GM12892 (cell line): ENCODE results near the gene ZC3H7B.
"Not testable (repeated sequence)": the region's sequence is repeated elsewhere in the genome, so short reads cannot be mapped to it uniquely, and the experiment has no call there.

Source experiments
- DNase-seq: peaks from one replicate; pipeline ENCODE4 v3.0.0; 2011; ENCODE audit not compliant: insufficient read length
- FAIRE-seq: peaks from 2 replicates; lab custom pipeline; 2011; peaks lifted over from hg19 to GRCh38; lab: Jason Lieb, UNC
- POLR2A ChIP-seq: IDR thresholded peaks from 2 replicates; pipeline ENCODE4 v1.6.1; 2011; ENCODE audit warnings: low read depth, low read length, control low read depth
- POLR2AphosphoS5 ChIP-seq: IDR thresholded peaks from 2 replicates; pipeline ENCODE4 v1.6.1; 2011; ENCODE audit warnings: low read depth, low read length, control low read depth
- TAF1 ChIP-seq: IDR thresholded peaks from 2 replicates; pipeline ENCODE4 v1.6.1; 2011; ENCODE audit warnings: low read depth, mild to moderate bottlenecking, control low read depth, low read length, borderline replicate concordance

The ZC3H7B gene

GRCh38 chr22:41289671-41290070 lies 11.7 kb upstream of the ZC3H7B start:
- FAIRE-seq = no peak
- TF ChIP-seq TAF1 (no peak), POLR2A (no peak), POLR2AphosphoS5 (no peak)
- no peak for DNase-seq

- DNase-seq (no peak), FAIRE-seq (no peak)
- TF ChIP-seq TAF1 (no peak), POLR2AphosphoS5 (no peak), POLR2A (no peak)
Measured at GRCh38 chr22:41290262-41291221, 10.8 kb upstream of the ZC3H7B start.

DNA sequence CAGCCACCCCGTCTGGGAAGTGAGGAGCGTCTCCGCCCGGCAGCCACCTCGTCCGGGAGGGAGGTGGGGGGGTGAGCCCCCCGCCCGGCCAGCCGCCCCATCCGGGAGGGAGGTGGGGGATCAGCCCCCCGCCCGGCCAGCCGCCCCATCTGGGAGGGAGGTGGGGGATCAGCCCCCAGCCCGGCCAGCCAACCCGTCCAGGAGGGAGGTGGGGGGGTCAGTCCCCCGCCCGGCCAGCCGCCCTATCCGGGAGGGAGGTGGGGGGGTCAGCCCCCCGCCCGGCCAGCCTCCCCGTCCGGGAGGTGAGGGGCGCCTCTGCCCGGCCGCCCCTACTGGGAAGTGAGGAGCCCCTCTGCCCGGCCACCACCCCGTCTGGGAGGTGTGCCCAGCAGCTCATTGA lies 6.5 kb upstream of the ZC3H7B start:
- not testable (repeated sequence) for FAIRE-seq, DNase-seq

- no peak for DNase-seq
- no peak for FAIRE-seq
- TF ChIP-seq TAF1 (no peak), POLR2AphosphoS5 (no peak), POLR2A (no peak)
Measured at GRCh38 chr22:41296826-41297667, 4.3 kb upstream of the ZC3H7B start.

DNA sequence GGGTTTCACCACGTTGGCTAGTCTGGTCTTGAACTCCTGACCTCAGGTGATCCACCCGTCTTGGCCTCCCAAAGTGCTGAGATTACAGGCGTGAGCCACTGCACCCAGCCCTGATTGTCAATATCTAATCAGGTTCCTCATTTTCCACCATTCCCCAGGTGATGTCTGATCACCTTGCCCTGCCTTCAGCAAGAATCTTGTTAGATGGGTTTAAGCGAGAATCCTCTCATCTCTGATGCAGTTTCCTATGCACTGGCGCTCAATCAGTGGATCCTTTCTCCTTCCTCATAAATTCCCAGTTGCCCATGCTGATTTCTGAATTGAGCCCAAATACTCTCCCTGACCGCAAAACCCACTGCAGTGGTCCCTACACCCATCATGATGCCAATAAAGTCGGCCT lies 664 bp upstream of the ZC3H7B start:
- DNase-seq (no peak), FAIRE-seq (no peak)

GRCh38 chr22:41302021-41302767 lies 869 bp downstream of the ZC3H7B start:
- FAIRE-seq (no peak), DNase-seq (no peak)
- TF ChIP-seq POLR2A (no peak), TAF1 (no peak), POLR2AphosphoS5 (no peak)

More for the DNA sequence above, 664 bp upstream of the ZC3H7B start:
- TF ChIP-seq TAF1 (no peak), POLR2AphosphoS5 (no peak), POLR2A (no peak)

DNA sequence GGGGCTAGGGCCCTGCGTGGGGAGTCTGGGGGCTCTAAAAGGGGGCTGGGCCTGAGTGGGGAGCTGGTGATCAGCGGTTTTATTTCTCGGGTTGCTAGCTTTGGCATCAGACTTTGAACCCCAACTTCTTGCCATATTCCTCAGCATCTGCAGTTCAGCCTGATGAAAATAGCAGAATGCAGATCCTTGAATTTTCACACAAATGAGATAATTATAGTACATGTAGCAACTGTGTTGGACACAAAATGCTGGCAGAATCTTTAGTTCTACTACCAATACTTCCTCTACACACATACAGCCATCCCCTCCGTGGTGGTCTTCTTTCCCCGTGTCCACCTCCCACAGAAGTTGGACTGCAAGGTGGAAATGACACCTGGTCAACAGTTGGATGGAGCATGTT lies 1.5 kb downstream of the ZC3H7B start:
- TF ChIP-seq POLR2AphosphoS5 (no peak), POLR2A (no peak), TAF1 (no peak)
- no peak for FAIRE-seq
- DNase-seq = no peak

- no peak for FAIRE-seq
- TF ChIP-seq TAF1 (no peak), POLR2AphosphoS5 (no peak), POLR2A (no peak)
- no peak for DNase-seq
Measured at GRCh38 chr22:41305646-41306045, 4.3 kb downstream of the ZC3H7B start.

DNA sequence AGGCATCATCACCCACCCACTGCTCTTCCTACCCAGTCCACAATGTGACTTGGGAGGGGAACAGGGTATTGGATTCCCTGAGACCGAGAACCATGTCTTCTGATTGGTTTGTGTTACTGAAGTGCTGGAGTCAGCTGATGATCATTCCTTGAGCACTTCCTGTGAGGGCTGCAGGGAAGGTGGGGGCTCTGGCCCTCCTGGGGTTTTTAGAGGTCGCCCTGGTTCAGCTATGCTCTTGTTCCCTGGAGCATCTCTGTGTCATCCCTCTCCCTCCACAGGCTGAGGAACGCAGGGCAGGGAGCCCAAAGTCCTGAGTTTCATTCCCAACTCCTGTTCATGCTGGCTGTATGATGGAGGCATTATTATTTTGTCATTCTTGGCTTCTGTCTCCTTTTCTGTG lies 6.7 kb downstream of the ZC3H7B start:
- TF ChIP-seq POLR2AphosphoS5 (no peak), POLR2A (no peak), TAF1 (no peak)
- FAIRE-seq = no peak
- DNase-seq = no peak

GRCh38 chr22:41308544-41308947 lies 7.2 kb downstream of the ZC3H7B start:
- no peak for FAIRE-seq
- no peak for DNase-seq
- TF ChIP-seq TAF1 = no peak
- no peak for TF ChIP-seq POLR2AphosphoS5
- TF ChIP-seq POLR2A = no peak

DNA sequence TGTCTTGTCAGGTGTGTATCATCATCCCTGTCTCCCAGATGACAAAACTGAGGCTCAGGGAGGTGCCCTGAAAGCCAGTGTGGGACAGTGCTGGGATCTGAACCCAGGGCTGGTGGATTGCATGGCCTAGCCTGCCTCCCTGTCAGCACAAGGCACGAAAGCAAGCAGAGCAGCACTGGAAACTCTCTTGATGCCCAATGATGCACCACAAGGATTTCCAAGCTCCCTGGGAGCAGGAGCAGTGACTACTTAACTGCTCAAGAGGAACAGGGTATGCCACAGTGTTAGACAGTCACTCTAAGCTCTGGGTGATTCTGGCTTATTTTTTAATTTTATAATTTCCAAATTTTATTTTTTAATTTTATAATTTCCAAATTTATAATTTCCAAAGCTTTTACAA lies 9.0 kb downstream of the ZC3H7B start:
- DNase-seq = no peak
- TF ChIP-seq TAF1 = no peak
- TF ChIP-seq POLR2AphosphoS5 = 0 out of 2 replicates have a peak, but pooled peaks have one; percentile 21
- TF ChIP-seq POLR2A = no peak
- FAIRE-seq = no peak
